Stimulated activated CD8-positive, alpha-beta memory T cell treated with anti-CD3 and anti-CD28 coated beads, Interleukin-15, amount 100 ng/mL, for 24 hours (primary cell): ENCODE results near the gene ZNF416.
A peak's percentile ranks its signal among the peaks of the same experiment; 100 is the strongest.

Experiments used
- DNase-seq: peaks from one replicate; pipeline ENCODE4 v3.0.0-alpha.2; 2020; ENCODE audit warnings: low read depth

ZNF416 gene

GRCh38 chr19:57578487-57579205 is at the start of gene ZNF416:
ZNF416 (minus strand) TSS chr19:57578911; CDS start chr19:57578704, 207 bp downstream.
- DNase-seq = peak; percentile 66

- DNase-seq = no peak
Observed at GRCh38 chr19:57623091-57623490, 44.4 kb upstream of the ZNF416 start.

GRCh38 chr19:57620673-57621348 is 42.1 kb upstream of the ZNF416 start:
- no peak for DNase-seq

GRCh38 chr19:57615346-57615745 is 36.6 kb upstream of the ZNF416 start:
- DNase-seq = no peak

GRCh38 chr19:57613941-57614743 is 35.4 kb upstream of the ZNF416 start, which contains the start of gene ZNF134:
ZNF134 (plus strand) TSS chr19:57614242; CDS start chr19:57619469, 5,227 bp downstream.
- peak; percentile 69 for DNase-seq

GRCh38 chr19:57611113-57611512 is 32.4 kb upstream of the ZNF416 start:
- no peak for DNase-seq

- DNase-seq = no peak
Observed at GRCh38 chr19:57606931-57607330, 28.2 kb upstream of the ZNF416 start.

GRCh38 chr19:57599761-57600383 is 21.2 kb upstream of the ZNF416 start, which contains the start of gene ZNF530:
ZNF530 (plus strand) TSS chr19:57599885; CDS start chr19:57604346, 4,461 bp downstream.
- DNase-seq = peak; percentile 72

GRCh38 chr19:57599377-57599760 is 20.7 kb upstream of the ZNF416 start:
- DNase-seq = no peak

- DNase-seq = no peak
Observed at GRCh38 chr19:57587529-57587928, 8.8 kb upstream of the ZNF416 start.

- peak; percentile 51 for DNase-seq
Observed at GRCh38 chr19:57583521-57584416, 5.1 kb upstream of the ZNF416 start, which contains the start of gene ZIK1. ZIK1 (plus strand) TSS chr19:57584145; CDS start chr19:57584357, 212 bp downstream.

GRCh38 chr19:57583104-57583520 is 4.4 kb upstream of the ZNF416 start:
- DNase-seq = no peak

- no peak for DNase-seq
Observed at GRCh38 chr19:57576661-57577060, 2.0 kb downstream of the ZNF416 start.

- DNase-seq = no peak
Observed at GRCh38 chr19:57572415-57572947, 6.2 kb downstream of the ZNF416 start.

- DNase-seq = no peak
Observed at GRCh38 chr19:57570707-57571106, 8.0 kb downstream of the ZNF416 start.

GRCh38 chr19:57566396-57567265 is 12.1 kb downstream of the ZNF416 start:
- DNase-seq = no peak

- no peak for DNase-seq
Observed at GRCh38 chr19:57563547-57563946, 15.2 kb downstream of the ZNF416 start.

- DNase-seq = no peak
Observed at GRCh38 chr19:57560049-57560491, 18.6 kb downstream of the ZNF416 start.

- DNase-seq = peak; percentile 69
Observed at GRCh38 chr19:57559404-57560025, 19.2 kb downstream of the ZNF416 start, which contains the start of gene ZNF550. ZNF550 (minus strand) TSS chr19:57559863; CDS start chr19:57559682, 181 bp downstream.
